GM12801 (cell line): ENCODE measurements around the gene NHSL1.

ENCODE experiments used
- CTCF ChIP-seq: IDR thresholded peaks from one replicate; pipeline ENCODE4 v1.5.1; 2011; ENCODE audit warnings: control low read depth; ENCODE audit not compliant: insufficient read length; ENCODE audit errors: extremely low read depth

NHSL1 gene

GRCh38 chr6:138396709-138397108 is 102.6 kb downstream of the NHSL1 start:
- TF ChIP-seq CTCF: no peak

GRCh38 chr6:138393871-138394783 is 105.2 kb downstream of the NHSL1 start:
- TF ChIP-seq CTCF: no peak

- no peak for TF ChIP-seq CTCF
Observed at GRCh38 chr6:138389551-138389950, 109.7 kb downstream of the NHSL1 start.

- no peak for TF ChIP-seq CTCF
Observed at GRCh38 chr6:138387577-138388368, 111.5 kb downstream of the NHSL1 start.

GRCh38 chr6:138386897-138387296 is 112.4 kb downstream of the NHSL1 start:
- TF ChIP-seq CTCF: no peak

GRCh38 chr6:138383776-138384175 is 115.5 kb downstream of the NHSL1 start:
- no peak for TF ChIP-seq CTCF

- TF ChIP-seq CTCF: no peak
Observed at GRCh38 chr6:138382498-138383265, 116.6 kb downstream of the NHSL1 start.
